ENCODE data around the gene DCLK1.

Gene DCLK1

GRCh38 chr13:35954207-35954560 is 177.0 kb downstream of the DCLK1 start:
- no peak for DNase-seq (ENCODE audit: low spot score)
- FAIRE-seq: no peak

- DNase-seq (ENCODE audit: low spot score): peak; percentile 43
- FAIRE-seq: peak; percentile 50
These were observed 177.5 kb downstream of the DCLK1 start for GRCh38 chr13:35953537-35954206.

- no peak for FAIRE-seq
- DNase-seq (ENCODE audit: low spot score): no peak
These were observed 183.9 kb downstream of the DCLK1 start for GRCh38 chr13:35947315-35947714.

GRCh38 chr13:35945368-35945767 is 185.8 kb downstream of the DCLK1 start:
- DNase-seq (ENCODE audit: low spot score) (no peak), FAIRE-seq (no peak)

GRCh38 chr13:35941374-35941773 is 189.8 kb downstream of the DCLK1 start:
- FAIRE-seq (no peak), DNase-seq (ENCODE audit: low spot score) (no peak)

GRCh38 chr13:35940734-35941133 is 190.4 kb downstream of the DCLK1 start:
- DNase-seq (ENCODE audit: low spot score) (no peak), FAIRE-seq (no peak)

- DNase-seq (ENCODE audit: low spot score) (no peak), FAIRE-seq (no peak)
These were observed 194.8 kb downstream of the DCLK1 start for GRCh38 chr13:35936246-35936978.

- peak; percentile 74 for FAIRE-seq
These were observed 200.2 kb downstream of the DCLK1 start for GRCh38 chr13:35930665-35931631.

GRCh38 chr13:35927567-35928021 is 203.6 kb downstream of the DCLK1 start:
- peak; percentile 99 for DNase-seq (ENCODE audit: low spot score)
- peak; percentile 96 for FAIRE-seq

More at GRCh38 chr13:35930665-35931631, 200.2 kb downstream of the DCLK1 start:
- DNase-seq (ENCODE audit: low spot score): peak; percentile 70

GRCh38 chr13:35926859-35927530 is 204.2 kb downstream of the DCLK1 start:
- FAIRE-seq (no peak), DNase-seq (ENCODE audit: low spot score) (no peak)

- DNase-seq (ENCODE audit: low spot score): no peak
- FAIRE-seq: no peak
These were observed 205.5 kb downstream of the DCLK1 start for GRCh38 chr13:35925669-35926068.

- DNase-seq (ENCODE audit: low spot score) (peak; percentile 96), FAIRE-seq (peak; percentile 95)
These were observed 207.8 kb downstream of the DCLK1 start for GRCh38 chr13:35923347-35923746.

- DNase-seq (ENCODE audit: low spot score): no peak
- no peak for FAIRE-seq
These were observed 210.4 kb downstream of the DCLK1 start for GRCh38 chr13:35920816-35921215.

GRCh38 chr13:35917942-35918645 is 213.1 kb downstream of the DCLK1 start:
- FAIRE-seq: no peak
- DNase-seq (ENCODE audit: low spot score): no peak

GRCh38 chr13:35917252-35917941 is 213.8 kb downstream of the DCLK1 start:
- FAIRE-seq (no peak), DNase-seq (ENCODE audit: low spot score) (no peak)

GRCh38 chr13:35916146-35916545 is 215.0 kb downstream of the DCLK1 start:
- FAIRE-seq: no peak
- no peak for DNase-seq (ENCODE audit: low spot score)

- no peak for FAIRE-seq
- DNase-seq (ENCODE audit: low spot score): no peak
These were observed 216.5 kb downstream of the DCLK1 start for GRCh38 chr13:35914662-35915061.

- no peak for FAIRE-seq
- DNase-seq (ENCODE audit: low spot score): no peak
These were observed 218.3 kb downstream of the DCLK1 start for GRCh38 chr13:35912841-35913240.

GRCh38 chr13:35909837-35910540 is 221.2 kb downstream of the DCLK1 start:
- no peak for DNase-seq (ENCODE audit: low spot score)
- no peak for FAIRE-seq

Data from RCC 7860 (cell line).